KG1 (cell line): Measurements from ENCODE around the gene ADNP2.

Experiments
- DNase-seq: peaks from one replicate; lab custom pipeline; 2025; lab: John Stamatoyannopoulos, UW

Gene ADNP2

GRCh38 chr18:80188643-80189530, 79.8 kb downstream of the ADNP2 start:
- no peak for DNase-seq

GRCh38 chr18:80189531-80189865, 80.4 kb downstream of the ADNP2 start:
- no peak for DNase-seq
